Activated effector memory CD4-positive, alpha-beta T cell treated with Interleukin-2 at 50 U/mL for 16 hours (primary cell): ENCODE results near the gene SUN2.

Experiments used
- DNase-seq: peaks from one replicate; pipeline ENCODE4 v3.0.0-alpha.2; 2020

Gene SUN2

DNA sequence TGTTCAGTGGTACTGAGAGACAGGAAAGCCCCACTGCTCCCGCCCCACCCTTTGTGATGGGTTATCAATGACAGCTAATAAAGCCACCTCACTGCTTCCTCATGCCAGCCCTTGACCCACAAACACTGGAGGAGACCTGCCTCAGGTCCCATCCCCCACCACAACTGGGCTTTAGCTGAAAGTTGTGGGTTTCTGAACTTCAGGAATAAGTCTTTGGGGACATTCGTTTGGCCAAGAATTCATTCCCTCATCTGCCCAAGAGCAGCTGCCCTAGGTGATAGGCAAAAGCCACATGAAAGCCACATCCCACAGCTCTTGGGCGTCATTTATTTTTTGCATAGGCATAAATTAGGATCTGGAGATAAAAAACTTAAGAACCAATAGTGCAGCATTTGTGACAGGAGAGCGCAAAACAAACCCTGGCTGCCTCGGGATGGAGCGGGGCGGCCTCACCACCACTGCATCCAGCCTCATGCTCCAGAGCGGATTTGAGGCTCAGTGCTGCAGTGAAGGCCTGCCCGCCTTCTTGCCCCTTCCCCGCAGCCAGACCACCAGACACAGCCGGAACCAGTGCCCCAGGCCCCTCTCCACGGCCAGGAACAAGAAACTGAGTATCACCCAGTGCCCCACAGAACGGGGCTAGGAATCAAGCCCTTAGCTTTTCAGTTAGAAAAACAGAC lies 21.2 kb downstream of the SUN2 start:
- DNase-seq = no peak

GRCh38 chr22:38733724-38734381 lies 21.9 kb downstream of the SUN2 start:
- DNase-seq = no peak

DNA sequence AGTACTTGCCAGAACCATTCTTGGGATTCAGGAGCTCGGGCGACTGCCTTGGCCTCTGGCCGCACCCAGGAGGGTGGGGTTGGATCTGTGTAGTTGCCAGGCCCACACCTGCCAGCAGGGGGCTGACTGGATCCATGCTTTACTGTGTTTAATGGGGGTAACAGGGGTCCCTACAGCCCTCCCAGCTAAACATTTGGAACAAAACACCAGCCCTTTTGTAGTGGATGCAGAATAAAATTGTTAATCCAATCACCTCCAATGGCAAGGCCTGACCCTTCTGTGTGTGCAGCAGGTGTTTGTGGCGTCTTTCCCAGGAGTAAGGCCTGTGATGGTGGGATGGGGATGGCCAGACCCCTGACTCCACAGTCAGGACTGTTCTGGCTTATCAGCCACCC lies 22.5 kb downstream of the SUN2 start:
- peak; percentile 44 for DNase-seq

GRCh38 chr22:38732251-38732815 lies 23.5 kb downstream of the SUN2 start:
- no peak for DNase-seq

DNA sequence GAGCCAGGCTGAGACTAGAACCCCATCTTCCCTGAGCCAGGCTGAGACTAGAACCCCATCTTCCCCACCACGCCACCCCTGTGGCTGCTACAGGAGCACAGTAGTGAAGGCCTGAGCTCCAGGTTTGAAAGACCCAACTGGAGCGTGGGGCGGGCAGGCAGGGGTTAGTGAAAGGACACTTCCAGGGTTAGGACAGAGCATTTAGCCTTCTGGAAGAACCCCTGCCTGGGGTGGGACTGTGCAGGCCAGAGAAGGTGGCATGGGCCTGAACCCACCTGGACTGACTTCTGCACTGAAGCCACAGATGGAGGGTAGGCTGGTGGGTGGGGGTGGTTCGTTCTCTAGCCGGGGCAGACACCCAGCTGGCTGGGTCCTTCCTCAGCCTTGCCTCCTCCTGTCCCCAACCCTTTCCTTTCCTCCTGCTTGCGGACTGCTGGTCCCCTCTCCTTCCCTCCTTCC lies 24.1 kb downstream of the SUN2 start:
- DNase-seq = no peak

DNA sequence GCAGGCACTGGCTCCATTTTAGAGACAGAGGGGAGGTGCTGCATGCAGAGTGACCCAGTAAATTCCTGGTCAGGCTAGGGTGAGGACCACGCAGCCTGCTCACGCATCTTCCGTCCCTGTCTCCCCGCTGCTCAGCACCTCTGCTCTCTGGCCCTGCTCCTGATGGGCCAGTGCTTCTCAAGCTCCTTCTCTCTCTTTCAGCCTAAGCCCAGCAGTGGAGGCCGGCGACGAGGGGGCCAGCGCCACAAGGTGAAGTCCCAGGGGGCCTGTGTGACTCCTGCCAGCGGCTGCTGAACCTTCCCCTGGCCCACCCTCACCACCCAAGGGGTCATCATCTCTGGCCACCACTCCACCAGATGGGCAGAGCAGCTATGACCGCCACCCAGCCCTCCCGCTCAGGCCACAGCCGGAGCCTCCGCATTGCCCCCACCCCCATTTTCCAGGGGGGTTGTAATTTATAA lies 25.4 kb downstream of the SUN2 start:
- DNase-seq = no peak

DNA sequence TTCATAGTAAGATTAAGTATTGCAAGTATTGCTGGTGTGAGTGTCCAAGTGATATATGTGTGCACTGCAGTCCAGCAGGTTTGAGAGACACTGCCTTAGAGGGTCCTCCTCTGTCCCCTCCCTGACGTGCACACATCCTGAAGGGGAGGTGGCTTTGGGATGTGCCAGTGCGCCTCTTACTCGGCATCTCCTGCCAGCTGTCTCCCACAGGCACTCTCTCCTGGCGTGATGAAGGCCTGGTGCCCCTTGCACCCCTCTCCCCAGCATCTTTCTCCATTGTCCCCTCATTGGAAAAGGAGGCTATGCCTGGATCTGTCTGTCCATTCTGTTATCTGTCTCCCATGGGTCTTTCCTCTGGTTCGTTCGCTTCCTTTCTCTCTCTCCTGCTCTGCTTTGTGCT lies 25.9 kb downstream of the SUN2 start:
- no peak for DNase-seq

GRCh38 chr22:38728871-38729796 lies 26.7 kb downstream of the SUN2 start:
- DNase-seq = no peak

DNA sequence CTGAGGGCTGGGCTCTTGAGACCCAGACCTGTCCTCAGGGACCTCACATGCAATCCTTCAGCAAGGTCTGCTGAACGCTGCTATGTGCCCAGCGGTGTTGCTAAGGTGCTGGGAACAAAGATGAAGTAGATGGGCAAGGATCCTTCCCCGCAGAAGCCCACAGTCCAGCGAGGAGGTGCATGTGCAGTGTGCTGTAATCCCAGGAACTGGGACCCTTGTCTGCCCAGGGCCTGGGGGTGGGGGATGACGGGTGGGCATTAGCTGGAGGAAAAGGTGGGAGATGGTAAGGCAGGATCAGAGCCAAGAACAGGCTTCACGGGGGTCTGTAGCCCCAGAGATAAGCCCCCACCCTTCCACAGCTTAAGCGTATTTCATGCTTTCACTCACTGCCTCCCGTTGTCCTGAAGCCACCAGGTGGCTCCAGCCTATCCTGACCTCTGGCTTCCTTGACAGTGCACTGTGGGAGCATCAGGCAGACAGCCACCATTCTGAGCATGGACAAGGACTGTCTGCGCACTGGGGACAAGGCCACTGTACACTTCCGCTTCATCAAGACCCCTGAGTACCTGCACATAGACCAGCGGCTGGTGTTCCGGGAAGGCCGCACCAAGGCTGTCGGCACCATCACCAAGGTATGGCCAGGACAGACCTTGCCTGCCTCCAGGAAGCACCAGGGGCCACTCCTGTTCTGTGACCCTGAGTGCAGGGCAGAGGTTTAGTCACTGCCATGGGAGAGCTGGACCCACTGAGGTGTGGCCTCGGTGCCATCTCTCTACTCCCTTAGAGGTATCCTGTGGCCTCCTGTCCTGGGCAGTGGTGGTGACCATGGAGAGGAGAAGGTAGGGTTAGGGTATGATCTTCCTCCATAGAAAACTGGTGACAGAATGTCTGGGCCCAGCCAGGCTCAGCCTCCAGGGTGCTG lies 28.0 kb downstream of the SUN2 start:
- no peak for DNase-seq

DNA sequence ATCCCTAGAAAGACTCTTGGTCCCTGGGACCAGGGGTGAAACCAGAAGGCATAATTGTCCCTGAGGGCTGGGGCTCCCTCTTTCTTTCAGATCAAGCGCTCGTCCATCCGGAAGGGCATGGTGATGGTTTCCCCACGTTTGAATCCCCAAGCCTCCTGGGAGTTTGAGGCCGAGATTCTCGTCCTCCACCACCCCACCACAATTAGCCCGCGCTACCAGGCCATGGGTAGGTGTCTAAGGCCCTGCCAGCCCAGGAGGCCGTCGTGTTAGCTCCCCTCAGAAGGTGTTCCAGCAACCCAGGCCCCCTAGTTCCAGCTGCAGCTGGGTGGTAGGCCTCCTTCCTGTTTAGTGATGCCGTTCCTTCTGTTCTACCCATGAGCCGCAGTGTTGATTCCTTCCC lies 28.7 kb downstream of the SUN2 start:
- no peak for DNase-seq

GRCh38 chr22:38725900-38726655 lies 29.7 kb downstream of the SUN2 start:
- DNase-seq = no peak

GRCh38 chr22:38724926-38725571 lies 30.7 kb downstream of the SUN2 start:
- DNase-seq = no peak

GRCh38 chr22:38724176-38724575 lies 31.6 kb downstream of the SUN2 start:
- no peak for DNase-seq

GRCh38 chr22:38721551-38721950 lies 34.2 kb downstream of the SUN2 start:
- DNase-seq = no peak

DNA sequence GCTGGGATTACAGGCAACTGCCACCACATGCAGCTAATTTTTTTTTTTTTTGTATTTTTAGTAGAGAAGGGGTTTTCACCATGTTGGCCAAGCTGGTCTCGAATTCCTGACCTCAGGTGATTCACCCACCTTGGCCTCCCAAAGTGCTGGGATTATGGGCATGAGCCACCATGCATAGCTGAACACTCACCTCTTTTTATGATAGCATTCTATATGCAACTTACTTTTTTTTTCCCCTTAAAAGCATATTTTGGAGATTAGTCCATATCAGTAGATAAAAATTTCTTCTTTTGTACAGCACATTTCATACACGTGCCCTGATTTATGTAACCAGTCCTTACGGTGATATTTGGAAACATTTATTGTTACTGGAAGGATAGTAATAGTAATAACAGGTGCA lies 35.4 kb downstream of the SUN2 start:
- no peak for DNase-seq

GRCh38 chr22:38719196-38719595 lies 36.6 kb downstream of the SUN2 start:
- no peak for DNase-seq

DNA sequence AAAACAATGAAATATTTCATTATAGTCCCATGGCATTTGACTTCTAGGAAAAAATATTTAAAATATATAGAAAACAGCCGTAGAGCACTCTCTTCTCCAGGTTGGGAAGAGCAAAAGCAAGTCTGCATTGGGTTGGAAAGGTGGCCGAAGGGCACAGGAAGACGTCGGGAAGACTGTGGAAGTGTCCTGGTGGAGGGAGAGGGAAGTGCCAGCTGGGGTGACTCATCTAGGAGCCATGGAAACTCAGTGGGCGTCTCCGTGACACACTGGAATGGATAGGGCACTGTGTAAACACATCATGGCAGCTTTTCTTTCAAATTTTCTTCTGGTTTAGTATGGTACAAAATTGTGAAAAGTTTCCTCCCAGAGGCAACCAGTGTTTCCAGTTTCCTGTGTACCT lies 37.4 kb downstream of the SUN2 start:
- DNase-seq = no peak

GRCh38 chr22:38717244-38717643 lies 38.6 kb downstream of the SUN2 start:
- DNase-seq = no peak

- DNase-seq = no peak
These were observed 39.0 kb downstream of the SUN2 start for GRCh38 chr22:38716826-38717225.

DNA sequence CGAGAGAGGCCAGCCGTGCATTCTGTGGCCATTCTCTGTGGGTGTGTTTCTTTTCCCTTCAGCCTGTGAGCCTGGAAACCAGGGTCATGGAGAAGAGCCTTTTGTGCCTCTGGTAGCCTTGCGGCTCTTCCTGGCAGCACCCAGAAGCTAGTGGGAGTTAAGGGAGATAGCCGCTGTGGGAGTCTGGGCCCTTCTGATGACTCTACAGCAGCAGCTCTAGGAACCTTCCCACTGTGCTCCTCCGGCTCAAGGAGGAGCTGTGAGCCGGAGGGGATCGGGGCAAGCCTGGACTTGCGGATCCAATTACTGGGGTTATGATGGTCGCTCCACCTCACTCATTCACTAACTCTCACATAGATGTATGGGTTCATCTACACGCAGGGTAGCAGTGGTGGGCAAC lies 39.5 kb downstream of the SUN2 start:
- no peak for DNase-seq

- DNase-seq = no peak
These were observed 39.9 kb downstream of the SUN2 start for GRCh38 chr22:38715852-38716251.
